ENCODE results near the gene CD320. TPM values are rescaled to one million over a fixed set of nuclear protein-coding genes. Genes with fewer than 3 reads are reported as not detected.

CD320 gene
- 16.9 TPM for total RNA-seq

DNA sequence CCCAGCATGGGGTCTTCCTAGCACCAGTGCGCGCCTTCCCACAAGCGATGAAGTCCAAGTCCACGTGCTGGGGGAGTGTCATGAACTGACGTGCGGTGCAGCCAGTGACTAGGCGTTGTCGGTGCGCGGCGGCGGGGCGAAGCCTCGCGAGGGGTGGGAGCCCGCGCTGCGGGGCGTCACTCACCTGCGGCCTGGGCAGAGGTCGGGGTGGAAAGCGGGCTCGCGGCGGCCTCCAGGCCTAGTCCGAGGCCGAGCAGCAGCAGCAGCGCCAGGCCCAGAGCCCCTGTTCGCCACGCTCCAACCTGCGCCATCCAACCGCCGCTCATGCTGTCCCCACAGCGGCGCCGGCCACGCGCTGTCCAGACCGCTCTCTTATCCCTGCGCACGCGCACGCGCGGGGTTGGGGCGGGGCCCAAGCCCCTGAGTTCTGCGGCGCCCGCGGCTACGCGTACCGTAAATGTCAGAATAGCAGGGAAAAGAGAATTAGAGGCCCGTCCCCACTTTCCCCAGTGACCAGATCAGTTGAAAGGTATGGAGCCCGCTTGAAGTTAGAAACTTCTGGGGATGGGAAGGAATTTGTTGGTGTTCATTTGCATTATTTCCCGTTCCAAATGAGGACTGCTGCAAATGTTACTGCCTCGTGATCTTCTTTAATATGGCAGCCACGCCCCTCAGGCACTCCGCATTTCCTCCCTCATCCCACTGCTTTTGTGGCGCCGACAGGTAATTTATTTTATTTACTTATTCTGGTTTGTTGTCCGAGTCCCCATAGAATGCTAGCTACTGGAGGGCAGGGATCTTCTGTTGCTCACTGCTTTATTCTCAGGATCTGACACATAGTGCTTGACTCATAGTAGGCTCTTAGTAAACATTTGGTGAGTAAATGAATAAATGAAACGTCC, at the start of gene CD320:
TSS of gene CD320 (minus strand) at position 394 of the 902 bp plus-strand sequence. CDS start at position 326, 68 bp downstream.

DNA sequence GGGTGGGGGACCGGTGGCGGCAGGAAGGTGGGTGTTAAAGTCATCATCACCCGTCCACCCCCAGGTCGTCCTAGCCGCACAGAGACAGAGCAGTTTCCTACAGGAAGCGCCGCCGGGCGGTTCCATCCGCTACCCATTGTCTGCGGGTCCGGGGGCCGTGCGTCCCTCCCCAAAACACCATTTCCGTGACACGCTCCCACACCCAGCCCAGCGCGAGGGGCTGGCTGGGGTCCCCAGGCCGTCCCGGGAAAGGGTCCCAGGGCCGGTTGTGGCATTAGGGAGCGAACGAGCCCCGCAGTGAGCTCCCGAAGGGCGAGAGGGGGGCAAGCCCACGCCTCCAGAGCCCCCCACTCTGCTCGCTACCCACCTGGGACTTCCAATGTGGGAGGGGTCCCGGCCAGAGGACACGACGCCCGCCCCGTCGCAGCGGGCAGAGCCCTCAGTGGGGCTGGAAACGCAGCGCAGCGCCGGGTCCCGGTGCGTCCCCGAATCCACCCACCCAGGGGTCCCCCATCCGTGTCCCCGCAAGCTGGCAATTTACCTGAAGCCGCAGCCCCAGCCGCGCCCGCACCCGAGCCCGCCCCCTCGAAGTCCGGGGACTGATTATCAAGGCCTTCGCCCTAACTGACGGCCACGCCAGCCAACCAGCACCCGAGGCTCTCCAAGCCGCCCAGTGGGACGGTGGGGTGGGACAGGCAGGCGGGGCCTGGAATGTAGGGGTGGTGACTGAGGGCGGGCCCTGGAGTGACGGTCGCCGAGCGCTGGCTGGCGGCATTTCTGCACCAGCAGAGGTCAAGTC, 34.7 kb upstream of the CD320 start, which contains the start of gene KANK3:
TSS of gene KANK3 (minus strand) at position 579 of the 799 bp plus-strand sequence. CDS start 5,434 bp downstream, outside the sequence.

DNA sequence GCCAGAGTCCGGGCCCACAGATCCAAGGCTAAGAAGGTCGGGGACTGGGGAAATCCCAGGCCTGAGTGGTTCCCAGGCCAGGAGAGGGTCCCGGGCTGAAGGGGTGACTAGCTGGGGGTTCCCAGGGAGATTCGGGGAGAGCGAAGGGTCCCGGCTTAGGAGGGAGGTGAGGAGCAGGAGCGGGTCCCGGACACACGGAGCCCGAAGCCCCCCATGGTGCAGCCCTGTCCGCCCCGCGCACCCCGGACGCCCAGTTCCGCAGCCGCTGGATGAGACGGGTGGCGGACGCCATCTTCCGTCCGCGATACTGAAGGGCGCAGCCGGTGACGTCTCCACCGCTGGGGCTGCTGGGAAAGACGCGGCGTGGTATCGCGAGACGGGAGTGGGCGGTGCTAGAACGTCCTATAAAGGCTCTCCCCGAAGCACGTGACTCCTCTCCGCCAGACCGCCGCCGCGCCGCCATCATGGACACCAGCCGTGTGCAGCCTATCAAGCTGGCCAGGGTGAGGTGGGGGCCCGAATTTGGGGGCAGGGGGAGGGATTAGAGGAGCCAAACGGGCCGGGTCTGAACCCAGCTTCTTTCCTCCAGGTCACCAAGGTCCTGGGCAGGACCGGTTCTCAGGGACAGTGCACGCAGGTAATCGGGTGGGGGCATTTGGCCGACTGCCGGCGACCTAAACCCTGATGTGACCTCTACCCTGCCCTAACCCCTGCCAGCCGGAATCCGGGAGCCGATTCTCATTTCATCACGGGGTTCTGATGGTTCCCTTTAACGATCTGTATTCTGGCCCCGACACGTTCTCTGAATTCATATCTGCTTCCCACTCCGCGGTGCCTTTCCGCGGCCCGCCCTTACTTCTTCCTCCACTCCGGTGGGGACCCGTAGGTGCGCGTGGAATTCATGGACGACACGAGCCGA, 13.2 kb upstream of the CD320 start, which contains the start of the genes NDUFA7 and RPS28:
TSS of gene NDUFA7 (minus strand) at position 309 of the 919 bp plus-strand sequence. CDS start at position 292, 17 bp downstream.
TSS of gene RPS28 (plus strand) at position 430 of the 919 bp plus-strand sequence. CDS start at position 465, 35 bp downstream.

Other genes starting within 250 kb of the CD320 start
- 75.1 TPM for gene FBN3, start 158.8 kb downstream of the CD320 start, total RNA-seq
- 66.0 TPM for gene CERS4, start 99.0 kb downstream of the CD320 start, total RNA-seq
- gene NDUFA7, start 13.0 kb upstream of the CD320 start, total RNA-seq = 5.9 TPM
- 189 TPM for gene RPS28, start 13.1 kb upstream of the CD320 start, total RNA-seq
- gene KANK3, start 34.9 kb upstream of the CD320 start, total RNA-seq = 3.8 TPM
- 0.63 TPM for gene ANGPTL4, start 55.8 kb upstream of the CD320 start, total RNA-seq
- gene RAB11B, start 82.0 kb upstream of the CD320 start, total RNA-seq = 170 TPM
- 37.9 TPM for gene MARCHF2, start 104.9 kb upstream of the CD320 start, total RNA-seq
- 121 TPM for gene HNRNPM, start 136.6 kb upstream of the CD320 start, total RNA-seq
- gene PRAM1, start 194.3 kb upstream of the CD320 start, total RNA-seq = not detected
- gene ZNF414, start 205.8 kb upstream of the CD320 start, total RNA-seq = 6.6 TPM

Measured in parietal lobe (tissue), 1 donor.